CD4-positive, alpha-beta T cell treated with Interleukin-17A for 4 hours (primary cell): Measurements from ENCODE around the gene CBLB.

ENCODE experiments used
- DNase-seq: peaks from one replicate; pipeline ENCODE4 v3.0.0-alpha.2; 2020; ENCODE audit warnings: mixed read lengths

The CBLB gene

GRCh38 chr3:105611304-105612192 is 257.3 kb downstream of the CBLB start:
- DNase-seq = no peak

GRCh38 chr3:105610473-105610872 is 258.3 kb downstream of the CBLB start:
- no peak for DNase-seq

- no peak for DNase-seq
Observed at GRCh38 chr3:105608623-105609022, 260.2 kb downstream of the CBLB start.

GRCh38 chr3:105606016-105606415 is 262.8 kb downstream of the CBLB start:
- DNase-seq = no peak
